Urinary bladder (tissue), 4 donors: Measurements from ENCODE around the gene BABAM2. TPM values are rescaled to one million over a fixed set of nuclear protein-coding genes. Genes with fewer than 3 reads are reported as not detected.

Experiments used
- DNase-seq: peaks from one replicate; pipeline ENCODE4 v3.0.0-alpha.2; 2015; ENCODE audit errors: extremely low spot score
- H3K27ac ChIP-seq: one replicate; pipeline ENCODE4 v1.5.1; 2013; ENCODE audit warnings: low read depth, mild to moderate bottlenecking, moderate library complexity
- H3K36me3 ChIP-seq: one replicate; pipeline ENCODE4 v1.6.1; 2013; ENCODE audit warnings: mild to moderate bottlenecking, moderate library complexity; ENCODE audit not compliant: insufficient read depth
- H3K4me1 ChIP-seq: one replicate; pipeline ENCODE4 v1.6.1; 2013; ENCODE audit warnings: mild to moderate bottlenecking, moderate library complexity; ENCODE audit not compliant: insufficient read depth
- H3K4me3 ChIP-seq: one replicate; pipeline ENCODE4 v1.5.1; 2013; ENCODE audit warnings: low read depth, low read length
- WGBS: extraction: QIAGEN DNeasy Blood & Tissue Kit; methylation state at CpG from one replicate; pipeline ENCODE4 v1.1.7; 2013; 5-methylcytosine and 5-hydroxymethylcytosine counted together
- polyA plus RNA-seq: library from polyadenylated mRNA; stranded (reverse); fragments of 200-250 nt; gene quantifications from one replicate; pipeline ENCODE4 v1.2.3, GENCODE V29; 2013
- total RNA-seq: library from RNA; depleted of rRNA; stranded (reverse); fragments of >200 nt; gene quantifications from one replicate; pipeline ENCODE4 v1.2.3, GENCODE V29; 2014
- donor health status: healthy with polysubstance abuse.
- donor health status: healthy.

Gene BABAM2
- total and polyA plus RNA-seq, 2 donors: 37.0 to 40.6 TPM

- 65% methylated on average over 2 of the region's 2 CpGs for WGBS
- no peak for DNase-seq
- Histone ChIP-seq H3K36me3 (peaks cover 4% of the 10 kb centered on the region), H3K4me3 (no peak overlapping the region), H3K27ac (no peak overlapping the region), H3K4me1 (no peaks in the 10 kb centered on the region)
These were observed 140.1 kb downstream of the BABAM2 start for GRCh38 chr2:28030600-28030999.

- no peak for DNase-seq
- Histone ChIP-seq H3K36me3 (no peaks in the 10 kb centered on the region), H3K4me3 (no peak overlapping the region), H3K27ac (no peak overlapping the region), H3K4me1 (no peaks in the 10 kb centered on the region)
- 76% methylated on average over 4 of the region's 4 CpGs for WGBS
These were observed 142.3 kb downstream of the BABAM2 start for GRCh38 chr2:28032816-28033215.

- H3K27ac ChIP-seq: no peak overlapping the region
- no peaks in the 10 kb centered on the region for H3K4me1 ChIP-seq
- H3K4me3 ChIP-seq: no peak overlapping the region
- 91% methylated on average over 6 of the region's 6 CpGs for WGBS
- no peaks in the 10 kb centered on the region for H3K36me3 ChIP-seq
- no peak for DNase-seq
These were observed 144.2 kb downstream of the BABAM2 start for GRCh38 chr2:28034696-28035095.

GRCh38 chr2:28035163-28035690 is 144.7 kb downstream of the BABAM2 start:
- no peaks in the 10 kb centered on the region for H3K36me3 ChIP-seq
- no peaks in the 10 kb centered on the region for H3K4me1 ChIP-seq
- no peak overlapping the region for H3K27ac ChIP-seq
- no peak overlapping the region for H3K4me3 ChIP-seq
- 91% methylated on average over 3 of the region's 3 CpGs for WGBS
- DNase-seq: no peak

GRCh38 chr2:28035816-28036215 is 145.3 kb downstream of the BABAM2 start:
- no peaks in the 10 kb centered on the region for H3K4me1 ChIP-seq
- no peak for DNase-seq
- H3K4me3 ChIP-seq: no peak overlapping the region
- no peaks in the 10 kb centered on the region for H3K36me3 ChIP-seq
- 93% methylated on average over 4 of the region's 4 CpGs for WGBS
- H3K27ac ChIP-seq: no peak overlapping the region

GRCh38 chr2:28036307-28036706 is 145.8 kb downstream of the BABAM2 start:
- H3K27ac ChIP-seq: no peak overlapping the region
- DNase-seq: no peak
- 90% methylated on average over 1 of the region's 1 CpG for WGBS
- no peaks in the 10 kb centered on the region for H3K36me3 ChIP-seq
- no peak overlapping the region for H3K4me3 ChIP-seq
- H3K4me1 ChIP-seq: no peaks in the 10 kb centered on the region

GRCh38 chr2:28038722-28039121 is 148.2 kb downstream of the BABAM2 start:
- 95% methylated on average over 1 of the region's 1 CpG for WGBS
- Histone ChIP-seq H3K36me3 (no peaks in the 10 kb centered on the region), H3K4me3 (no peak overlapping the region), H3K27ac (no peak overlapping the region), H3K4me1 (no peaks in the 10 kb centered on the region)
- DNase-seq: no peak

GRCh38 chr2:28045676-28046351 is 155.3 kb downstream of the BABAM2 start:
- no peak for DNase-seq
- Histone ChIP-seq H3K36me3 (no peaks in the 10 kb centered on the region), H3K27ac (no peak overlapping the region), H3K4me3 (no peak overlapping the region), H3K4me1 (no peaks in the 10 kb centered on the region)
- 93% methylated on average over 8 of the region's 8 CpGs for WGBS

GRCh38 chr2:28046921-28047320 is 156.4 kb downstream of the BABAM2 start:
- no peak overlapping the region for H3K4me3 ChIP-seq
- no peaks in the 10 kb centered on the region for H3K4me1 ChIP-seq
- H3K36me3 ChIP-seq: no peaks in the 10 kb centered on the region
- H3K27ac ChIP-seq: no peak overlapping the region
- 91% methylated on average over 2 of the region's 2 CpGs for WGBS
- no peak for DNase-seq

GRCh38 chr2:28047681-28048080 is 157.2 kb downstream of the BABAM2 start:
- no peak for DNase-seq
- Histone ChIP-seq H3K4me3 (no peak overlapping the region), H3K27ac (no peak overlapping the region), H3K36me3 (no peaks in the 10 kb centered on the region), H3K4me1 (no peaks in the 10 kb centered on the region)

GRCh38 chr2:28048341-28048740 is 157.8 kb downstream of the BABAM2 start:
- no peak overlapping the region for H3K4me3 ChIP-seq
- no peaks in the 10 kb centered on the region for H3K4me1 ChIP-seq
- no peaks in the 10 kb centered on the region for H3K36me3 ChIP-seq
- DNase-seq: no peak
- 70% methylated on average over 3 of the region's 3 CpGs for WGBS
- H3K27ac ChIP-seq: no peak overlapping the region

- H3K4me1 ChIP-seq: no peaks in the 10 kb centered on the region
- H3K4me3 ChIP-seq: no peak overlapping the region
- DNase-seq: no peak
- H3K27ac ChIP-seq: no peak overlapping the region
- no peaks in the 10 kb centered on the region for H3K36me3 ChIP-seq
- WGBS: 90% methylated on average over 1 of the region's 1 CpG
These were observed 158.9 kb downstream of the BABAM2 start for GRCh38 chr2:28049416-28049815.

GRCh38 chr2:28049899-28050298 is 159.4 kb downstream of the BABAM2 start:
- Histone ChIP-seq H3K36me3 (no peaks in the 10 kb centered on the region), H3K4me1 (no peaks in the 10 kb centered on the region), H3K4me3 (no peak overlapping the region), H3K27ac (no peak overlapping the region)
- DNase-seq: no peak
- WGBS: 80% methylated on average over 2 of the region's 2 CpGs

- Histone ChIP-seq H3K4me1 (no peaks in the 10 kb centered on the region), H3K27ac (no peak overlapping the region), H3K36me3 (no peaks in the 10 kb centered on the region), H3K4me3 (no peak overlapping the region)
- 51% methylated on average over 1 of the region's 1 CpG for WGBS
- DNase-seq: no peak
These were observed 162.2 kb downstream of the BABAM2 start for GRCh38 chr2:28052691-28053090.

GRCh38 chr2:28053597-28053996 is 163.1 kb downstream of the BABAM2 start:
- no peak overlapping the region for H3K4me3 ChIP-seq
- 48% methylated on average over 2 of the region's 2 CpGs for WGBS
- no peaks in the 10 kb centered on the region for H3K36me3 ChIP-seq
- no peak for DNase-seq
- no peak overlapping the region for H3K27ac ChIP-seq
- H3K4me1 ChIP-seq: no peaks in the 10 kb centered on the region
